ENCODE results near the gene MAP4K3.

The MAP4K3 gene

DNA sequence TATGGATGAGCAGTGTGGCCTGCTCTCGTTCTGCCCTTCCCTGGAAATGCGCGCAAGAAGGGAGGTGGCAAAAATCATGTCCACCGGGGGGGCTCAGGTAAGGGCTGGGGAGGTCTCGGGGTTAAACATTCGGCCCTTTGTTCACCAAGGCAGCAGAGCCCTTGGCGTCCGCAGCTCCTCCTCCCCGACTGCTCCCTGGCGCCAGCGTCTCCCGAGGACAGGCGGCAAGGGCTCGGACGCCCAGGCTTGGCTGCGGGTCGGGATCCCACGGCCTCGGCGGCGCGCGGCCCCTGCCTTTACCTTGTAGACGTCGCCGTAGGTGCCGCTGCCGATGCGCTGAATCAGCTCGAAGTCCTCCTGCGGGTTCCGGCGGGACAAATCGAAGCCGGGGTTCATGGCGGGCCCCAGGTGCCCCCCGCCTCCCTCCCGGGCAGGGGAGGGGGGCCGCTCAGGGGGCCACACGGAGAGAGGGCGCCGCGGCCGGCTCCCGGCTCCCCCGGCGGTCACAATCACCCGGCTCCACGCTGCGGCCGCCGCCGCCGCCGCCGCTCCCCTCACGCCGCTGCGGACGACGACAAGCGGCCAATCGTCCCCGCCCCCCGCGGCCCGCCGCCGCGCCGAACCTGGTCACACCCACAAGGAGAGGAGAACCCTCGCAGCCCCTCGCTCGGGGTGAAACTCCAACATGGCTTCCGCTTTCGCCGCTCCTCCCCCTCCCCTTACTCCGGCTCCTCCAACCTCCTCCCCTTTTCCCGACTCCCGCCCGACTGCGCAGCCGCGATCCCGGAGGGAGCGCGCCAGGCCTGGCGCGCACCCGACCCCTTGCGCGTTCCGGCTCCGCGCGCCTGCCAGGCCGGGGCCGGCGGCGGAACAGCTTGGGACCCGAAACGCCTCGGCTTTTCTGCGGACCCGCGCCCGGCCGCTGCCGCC, at the start of gene MAP4K3:
MAP4K3 (minus strand) TSS at position 694 of the 930 bp plus-strand sequence; CDS start at position 396, 298 bp downstream.
- peak; percentile 81 to 85 for DNase-seq

DNA sequence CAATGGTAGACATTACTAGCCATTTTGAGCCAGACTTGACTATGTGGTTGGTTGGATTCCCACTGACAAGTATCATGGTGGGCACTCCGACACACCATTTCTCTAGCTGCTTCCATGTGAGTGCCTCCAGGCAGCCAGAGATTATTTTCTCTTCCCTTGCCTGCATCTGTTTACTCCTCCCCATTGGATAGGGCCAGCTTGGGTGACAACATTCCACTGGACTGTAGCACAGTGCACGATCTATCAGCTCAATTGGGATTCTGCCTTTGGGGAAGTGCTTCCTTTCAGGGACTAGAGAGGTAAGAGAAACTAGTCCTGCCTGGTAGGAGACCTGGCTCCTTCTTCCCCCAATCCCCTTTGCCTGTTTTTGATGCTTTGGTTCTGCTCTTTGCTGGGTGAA, 49.0 kb upstream of the MAP4K3 start:
- DNase-seq = no peak

DNA sequence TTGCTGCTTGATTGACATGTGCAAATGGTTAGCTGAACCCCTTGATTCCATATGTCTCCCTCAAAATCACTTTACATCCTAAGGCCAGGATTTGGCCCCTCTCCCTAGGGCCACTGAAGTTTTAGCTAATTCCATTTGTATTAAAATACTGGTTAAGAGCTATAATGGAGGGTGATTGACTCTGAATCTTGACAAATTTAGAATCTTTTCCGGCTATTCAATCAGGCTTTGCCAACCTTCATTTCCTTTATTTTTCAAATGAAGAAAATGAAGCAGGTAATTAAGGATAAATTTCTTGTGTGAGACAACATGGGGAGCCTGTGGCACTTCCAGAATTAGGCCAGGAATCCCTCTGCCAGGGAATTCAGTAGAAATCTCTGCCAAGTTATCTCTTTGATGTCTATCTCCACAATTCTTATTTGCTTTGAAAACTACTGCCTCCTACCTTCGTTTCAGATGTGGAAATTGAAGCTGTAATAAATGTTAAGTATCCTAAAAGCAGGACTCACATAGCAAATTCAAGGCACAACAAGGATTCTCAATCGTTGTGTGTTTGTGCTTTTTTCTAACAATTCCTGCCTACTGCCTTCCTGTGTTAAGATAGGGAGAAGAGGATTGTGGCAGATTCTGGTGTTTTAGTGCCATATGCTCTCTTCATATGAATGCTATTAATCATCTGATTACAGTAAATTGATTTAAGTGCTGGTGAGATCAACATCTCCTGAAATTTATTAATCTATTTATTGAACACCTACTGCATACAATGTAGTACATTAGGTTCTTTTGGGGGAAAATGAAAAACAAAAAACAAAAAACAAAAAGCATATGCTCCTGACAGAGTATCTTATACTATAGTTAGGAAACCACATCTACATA, 47.8 kb upstream of the MAP4K3 start:
- DNase-seq = no peak

DNA sequence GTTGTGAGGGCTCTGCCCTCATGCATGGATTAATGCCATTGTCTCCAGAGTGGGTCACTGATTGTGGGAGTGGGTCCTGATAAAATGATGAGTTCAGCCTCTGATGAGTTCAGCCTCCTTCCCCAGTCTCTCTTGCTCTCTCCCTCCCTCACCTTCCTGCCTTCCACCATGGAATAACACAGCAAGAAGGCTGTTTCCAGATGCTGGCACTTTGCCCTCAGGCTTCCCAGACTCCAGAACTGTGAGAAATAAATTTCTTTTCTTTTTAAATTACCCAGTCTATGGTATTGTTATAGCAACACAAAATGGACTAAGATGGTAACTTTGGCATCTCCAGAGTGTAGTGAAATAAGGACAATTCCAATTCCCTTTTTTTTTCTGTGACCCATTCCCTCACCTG, 47.1 kb upstream of the MAP4K3 start:
- DNase-seq = no peak

DNA sequence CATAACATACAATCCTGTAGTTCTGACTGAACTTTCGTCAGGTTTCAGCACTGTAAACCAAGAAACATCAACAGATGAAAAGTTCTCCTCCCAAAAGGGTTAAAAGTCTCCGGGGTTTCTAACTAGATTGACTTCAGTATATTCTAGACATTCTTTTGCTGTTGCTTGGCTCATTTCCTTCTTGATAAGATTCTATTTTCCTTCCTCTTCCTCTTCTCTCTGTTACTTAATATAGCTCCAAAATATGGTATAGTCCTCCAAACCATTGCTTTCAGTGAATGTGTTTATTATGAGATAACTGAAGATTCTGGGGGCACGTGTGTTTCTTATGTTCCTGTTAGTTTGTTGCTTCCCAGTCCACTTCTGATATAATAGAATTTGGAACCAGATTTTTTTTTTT, 46.4 kb upstream of the MAP4K3 start:
- DNase-seq = no peak

DNA sequence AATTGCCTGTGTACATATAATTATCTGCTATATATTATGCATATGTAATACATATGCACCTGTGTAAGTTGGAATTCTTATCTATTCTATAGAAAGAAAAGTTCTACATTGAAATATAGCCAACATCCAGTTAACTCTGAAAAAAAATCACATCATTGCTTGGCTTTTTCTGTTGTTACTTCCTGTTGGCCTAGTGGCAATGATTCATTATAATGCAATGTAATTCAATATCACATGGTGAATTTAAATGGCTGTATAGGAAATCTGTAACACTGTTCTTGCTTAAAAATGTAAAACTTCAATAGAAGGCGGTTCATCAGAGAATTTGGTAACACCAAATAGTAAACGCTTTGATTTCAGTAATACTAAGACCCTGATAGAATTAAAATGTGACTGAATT, 44.5 kb upstream of the MAP4K3 start:
- no peak for DNase-seq

DNA sequence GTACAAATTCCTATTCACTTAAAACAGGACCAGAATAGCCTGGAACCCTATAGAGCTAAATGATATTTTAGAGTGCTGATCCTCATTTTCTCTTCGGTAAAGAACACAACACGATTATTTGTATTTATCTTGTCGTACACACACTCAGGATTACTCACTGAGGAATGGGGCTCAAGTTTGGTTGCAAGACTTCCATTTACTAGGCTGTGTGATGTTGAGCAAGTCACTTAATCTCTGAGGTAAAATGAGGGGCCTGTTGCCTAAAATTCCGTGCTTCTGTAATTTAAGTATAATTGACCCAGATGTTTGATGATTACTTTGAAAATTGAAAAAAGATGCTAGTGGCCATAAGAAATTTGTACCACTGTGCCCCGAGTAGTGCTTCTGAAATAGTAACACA, 42.6 kb upstream of the MAP4K3 start:
- no peak for DNase-seq

DNA sequence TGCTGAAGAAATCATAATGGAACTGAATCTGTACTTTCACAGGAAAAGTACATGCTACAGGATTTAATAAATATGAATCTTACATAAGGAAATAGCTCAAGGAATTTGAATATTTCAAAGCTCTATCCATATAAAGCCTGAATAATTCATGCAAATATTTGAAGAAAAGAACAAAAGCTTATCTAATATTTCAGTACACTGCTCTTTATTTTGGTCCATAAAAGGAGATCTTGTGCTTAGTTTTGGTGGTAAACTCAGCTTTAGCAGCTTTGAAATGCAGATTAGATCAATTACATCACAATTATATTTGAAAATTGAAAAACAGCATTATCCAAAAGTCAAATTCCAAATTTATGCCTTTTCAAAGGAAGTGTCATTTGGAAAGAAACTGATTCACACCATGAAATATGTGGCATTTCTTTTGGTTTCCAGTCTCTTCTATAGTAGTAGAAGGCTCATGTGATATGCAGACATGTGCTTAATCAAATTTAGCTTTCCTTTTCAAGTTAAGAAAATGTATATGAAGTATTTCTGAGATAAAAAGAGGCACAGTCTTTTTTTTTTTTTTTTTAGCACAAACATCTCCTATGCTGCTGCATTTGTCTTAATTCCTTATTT, 42.1 kb upstream of the MAP4K3 start:
- no peak for DNase-seq

DNA sequence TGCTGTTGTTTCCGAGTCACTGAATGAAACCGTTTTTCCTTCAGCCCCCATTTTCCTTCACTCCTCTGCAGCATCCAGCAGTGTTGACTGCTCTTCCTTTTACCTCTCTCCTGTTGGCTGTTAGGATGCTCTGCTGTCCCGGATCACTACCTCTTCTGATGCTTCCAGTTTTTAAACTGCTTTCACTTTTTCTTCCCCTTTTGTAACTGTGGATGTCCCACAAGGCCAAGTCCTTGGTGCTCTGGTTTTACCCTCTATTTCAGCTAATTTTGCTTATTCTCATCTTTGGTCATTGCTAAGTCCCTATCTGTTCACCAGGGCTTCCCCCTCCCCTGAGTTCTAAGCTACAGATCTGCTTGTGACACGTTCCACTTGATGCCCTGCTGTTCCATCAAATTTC, 39.4 kb upstream of the MAP4K3 start:
- DNase-seq = no peak

DNA sequence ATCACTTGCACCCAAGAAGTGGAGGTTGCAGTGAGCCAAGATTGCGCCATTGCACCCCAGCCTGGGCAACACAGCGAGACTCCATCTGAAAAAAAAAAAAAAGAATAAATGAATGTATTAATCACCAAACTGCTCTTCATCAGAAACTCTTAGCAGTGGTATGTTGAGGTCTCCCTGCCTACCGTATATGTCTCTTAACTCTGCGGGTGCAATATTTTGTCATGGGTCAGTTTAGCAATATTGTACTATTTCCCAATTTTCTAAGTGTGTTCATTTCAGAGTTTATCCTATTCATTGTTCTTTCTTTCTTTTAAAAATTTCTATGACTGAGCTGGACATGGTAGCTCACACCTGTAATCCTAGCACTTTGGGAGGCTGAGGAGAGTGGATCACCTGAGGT, 37.9 kb upstream of the MAP4K3 start:
- no peak for DNase-seq

DNA sequence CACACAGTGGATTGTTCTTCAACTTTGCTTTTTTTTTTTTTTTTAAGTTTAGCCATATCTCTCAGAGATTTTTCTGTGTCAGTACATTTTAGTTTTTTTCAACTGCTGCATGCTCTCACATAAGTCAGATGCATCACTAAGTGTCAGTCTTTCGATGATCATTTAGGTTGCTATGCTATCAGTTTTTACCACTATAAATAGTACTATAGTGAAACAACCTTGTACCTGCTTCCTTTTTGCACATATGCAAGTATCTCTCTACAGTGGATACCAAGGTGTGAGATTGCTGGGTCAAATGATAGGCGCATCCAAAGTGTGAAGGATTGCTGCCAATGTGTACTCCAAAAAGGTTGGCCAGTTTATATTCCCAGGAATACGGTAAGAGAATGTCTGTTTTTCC, 33.5 kb upstream of the MAP4K3 start:
- no peak for DNase-seq

DNA sequence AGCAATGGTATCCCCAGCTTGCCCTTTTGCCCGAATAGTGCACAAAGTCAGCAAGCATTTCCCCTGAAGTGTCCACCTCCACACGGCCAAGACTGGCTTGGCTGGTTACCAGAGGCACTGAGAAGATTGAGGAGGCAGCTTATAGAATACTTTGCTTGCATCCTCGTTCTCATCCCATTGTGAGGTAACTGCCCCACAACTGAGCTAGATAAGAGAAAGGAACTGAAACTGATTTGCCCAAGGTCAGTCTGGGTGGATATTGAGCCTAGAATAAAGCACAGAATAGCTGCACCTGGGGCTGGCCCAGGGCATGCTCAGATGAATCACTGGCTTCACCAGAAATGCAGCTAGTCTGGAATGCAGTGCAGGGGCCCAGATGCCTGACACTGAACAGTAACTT, 32.7 kb upstream of the MAP4K3 start:
- DNase-seq = peak in 1 of 2 donors; percentile 56

DNA sequence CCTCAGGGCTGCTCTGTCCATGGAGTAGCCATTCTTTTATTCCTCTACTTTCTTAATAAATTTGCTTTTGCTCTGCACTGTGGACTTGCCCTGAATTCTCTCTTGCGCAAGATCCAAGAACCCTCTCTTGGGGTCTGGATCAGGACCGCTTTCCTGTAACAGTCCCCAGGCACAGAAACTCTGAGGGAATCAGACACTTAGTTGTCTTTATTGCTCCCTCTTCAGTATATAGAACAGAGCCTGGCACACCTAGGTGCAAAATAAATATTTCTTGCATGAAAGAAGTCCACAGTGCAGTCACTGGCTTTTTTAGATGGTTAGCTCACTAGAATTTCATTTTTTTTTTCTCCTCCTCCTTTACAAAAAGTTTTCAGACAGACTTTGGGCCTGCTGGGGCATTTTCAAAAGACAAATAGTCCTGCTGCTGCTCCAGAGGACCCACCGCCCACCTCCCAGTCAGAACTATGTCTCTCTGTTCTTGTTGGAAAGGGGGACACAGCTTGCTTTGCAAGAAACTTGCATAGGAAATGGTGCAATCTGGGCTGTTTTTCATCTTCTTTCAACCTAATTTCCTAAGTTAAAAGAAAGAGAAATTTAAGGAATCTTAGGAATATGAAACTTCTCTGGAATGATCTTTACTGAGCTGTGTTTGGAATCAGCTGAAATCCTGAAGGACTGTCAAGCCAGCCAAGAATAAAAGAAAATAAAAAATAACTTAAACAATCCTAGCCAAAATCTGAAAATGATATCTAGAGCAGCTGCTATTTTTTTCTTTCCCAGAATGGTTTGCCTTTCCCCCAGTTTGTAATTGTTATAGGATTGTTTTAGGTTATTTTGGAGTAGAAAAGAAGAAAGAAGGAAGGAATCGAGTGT, 31.7 kb upstream of the MAP4K3 start:
- no peak for DNase-seq

DNA sequence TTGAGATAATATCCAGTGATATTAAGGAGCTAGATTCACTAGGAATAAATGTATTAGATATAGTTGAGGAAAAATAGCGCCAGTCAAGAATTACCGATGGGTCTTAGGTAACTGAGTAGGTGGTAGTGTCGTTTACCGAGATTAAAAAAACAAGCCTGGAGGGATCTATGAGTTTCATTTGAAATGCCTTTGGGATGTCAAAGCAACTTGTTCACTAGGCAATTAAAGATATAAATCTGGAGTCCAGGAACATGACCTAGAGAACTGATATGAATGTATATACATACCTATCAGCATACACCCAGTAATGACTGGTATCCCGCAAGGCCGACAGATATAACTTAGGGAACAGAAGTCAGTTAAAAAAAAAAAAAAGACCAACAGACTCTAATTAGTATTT, 29.2 kb upstream of the MAP4K3 start:
- no peak for DNase-seq

DNA sequence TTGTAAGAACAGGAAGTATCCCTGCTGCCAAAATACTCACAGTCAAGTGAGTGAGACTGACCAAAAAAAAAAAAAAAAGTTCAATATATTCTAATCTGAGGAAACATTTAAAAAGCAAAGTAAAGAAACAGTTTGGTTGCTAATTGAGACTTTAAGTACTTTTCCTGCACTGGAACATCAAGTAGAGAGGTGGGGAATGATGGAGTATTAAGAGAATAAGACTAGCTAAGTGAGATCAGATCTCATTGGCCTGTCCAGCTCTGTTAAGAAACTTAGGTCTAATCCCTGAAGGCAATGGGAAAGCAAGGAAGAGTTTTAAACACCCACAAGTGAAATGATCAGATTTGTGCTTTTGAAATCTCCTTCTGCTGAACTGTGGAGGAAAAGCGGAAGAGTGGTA, 27.8 kb upstream of the MAP4K3 start:
- DNase-seq = no peak

DNA sequence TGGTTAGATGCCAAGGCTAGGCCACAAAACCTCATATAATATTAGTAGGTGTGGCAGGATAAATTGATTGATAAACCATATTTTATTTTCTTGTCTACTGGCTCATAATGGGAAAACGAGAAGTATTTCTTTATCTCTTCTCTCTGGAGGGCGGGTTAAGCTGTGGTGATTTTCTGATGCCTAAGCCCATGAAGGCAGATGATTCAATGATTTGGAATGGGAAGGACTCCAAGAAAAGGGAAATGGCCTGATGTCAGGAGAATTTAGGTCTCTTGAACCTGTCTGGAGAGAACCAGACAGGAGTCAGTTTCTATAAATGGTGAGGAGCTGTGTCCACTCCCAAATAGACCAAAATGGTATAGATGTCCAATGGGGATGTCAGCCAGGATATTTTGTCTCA, 18.7 kb upstream of the MAP4K3 start:
- no peak for DNase-seq

DNA sequence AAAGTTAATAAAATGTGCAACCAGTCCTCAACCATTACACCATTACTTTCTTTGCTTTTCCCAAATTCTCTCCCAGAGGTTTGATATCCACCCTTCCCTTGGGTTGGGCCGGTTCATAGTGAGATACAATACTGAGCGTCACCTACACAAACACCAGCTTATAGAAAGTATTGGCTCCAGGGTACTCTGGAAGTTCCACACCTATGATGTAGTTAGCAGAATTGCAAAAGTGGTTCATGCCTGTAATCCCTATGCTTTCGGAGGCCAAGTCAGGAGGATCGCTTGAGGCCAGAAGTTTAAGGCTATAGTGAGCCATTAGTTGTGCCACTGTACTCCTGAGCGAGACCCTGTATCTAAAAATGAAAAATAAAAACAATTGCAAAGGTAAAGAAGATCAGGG, 15.3 kb upstream of the MAP4K3 start:
- DNase-seq = no peak

DNA sequence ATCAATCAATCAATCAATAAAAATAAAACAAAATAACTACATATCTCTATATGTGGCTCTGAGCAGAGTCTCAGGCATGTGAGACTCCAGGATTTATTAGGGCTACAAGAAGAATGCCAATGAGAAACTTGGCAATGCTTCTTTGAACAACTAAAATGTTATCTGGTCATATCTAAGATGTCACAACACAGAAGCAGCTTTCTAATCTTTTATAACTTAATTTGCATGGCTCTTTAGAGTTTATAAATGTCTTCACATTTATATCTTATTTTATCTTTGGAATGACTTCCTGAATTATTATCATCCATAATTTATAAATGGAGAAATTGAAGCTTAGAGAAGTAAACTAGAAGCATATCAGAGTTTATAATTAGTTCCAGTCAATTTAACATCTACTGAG, 14.9 kb upstream of the MAP4K3 start:
- no peak for DNase-seq

DNA sequence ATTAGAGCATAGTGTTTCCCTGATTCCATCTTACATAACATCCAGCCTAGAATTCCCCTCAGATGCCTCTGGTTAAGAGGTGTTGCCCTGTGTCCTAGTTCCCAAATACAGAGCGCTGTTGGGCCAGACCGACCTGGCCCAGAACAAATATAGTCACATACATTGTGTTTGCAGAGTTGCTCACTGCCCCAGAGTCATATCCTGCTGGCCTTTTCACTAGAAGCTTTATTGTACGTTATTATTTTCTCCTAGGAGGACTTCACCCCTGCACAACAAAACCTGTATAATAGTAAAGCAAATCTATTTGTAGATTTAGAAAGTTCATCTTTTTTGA, 11.1 kb upstream of the MAP4K3 start:
- no peak for DNase-seq

DNA sequence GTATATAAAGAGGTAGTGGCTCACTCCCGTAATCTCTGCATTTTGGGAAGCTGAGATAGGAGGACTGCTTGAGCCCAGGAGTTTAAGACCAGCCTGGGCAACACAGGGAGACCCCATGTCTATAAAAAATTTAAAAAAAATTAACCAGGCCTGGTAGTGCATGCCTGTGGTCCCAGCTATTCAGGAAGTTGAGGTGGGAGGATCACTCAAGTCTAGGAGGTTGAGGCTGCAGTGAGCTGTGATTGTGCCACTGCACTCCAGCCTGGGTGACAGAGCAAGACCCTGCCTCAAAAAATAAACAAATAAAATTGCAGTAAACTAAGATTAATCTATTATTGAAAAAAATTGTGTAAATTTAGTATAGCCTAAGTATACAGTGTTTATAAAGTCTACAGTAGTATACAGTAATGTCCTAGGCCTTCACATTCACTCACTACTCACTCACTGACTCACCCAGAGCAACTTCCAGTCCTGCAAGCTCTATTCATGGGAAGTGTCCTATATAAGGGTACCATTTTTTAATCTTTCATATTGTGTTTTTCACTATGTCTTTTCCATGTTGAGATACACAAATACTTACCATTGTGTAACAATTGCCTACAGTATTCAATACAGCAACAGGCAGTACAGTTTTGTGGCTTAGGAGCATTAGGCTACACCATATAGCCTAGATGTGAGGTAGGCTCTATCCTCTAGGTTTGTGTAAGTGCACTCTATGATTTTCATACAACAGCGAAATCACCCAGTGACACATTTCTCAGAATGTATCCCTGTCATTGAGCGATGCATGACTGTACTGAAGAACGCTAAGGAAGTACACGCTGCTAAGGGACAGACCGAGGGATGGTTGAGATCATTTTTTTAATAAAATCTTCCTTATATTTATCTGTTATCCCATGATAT, 10.4 kb upstream of the MAP4K3 start:
- no peak for DNase-seq

DNA sequence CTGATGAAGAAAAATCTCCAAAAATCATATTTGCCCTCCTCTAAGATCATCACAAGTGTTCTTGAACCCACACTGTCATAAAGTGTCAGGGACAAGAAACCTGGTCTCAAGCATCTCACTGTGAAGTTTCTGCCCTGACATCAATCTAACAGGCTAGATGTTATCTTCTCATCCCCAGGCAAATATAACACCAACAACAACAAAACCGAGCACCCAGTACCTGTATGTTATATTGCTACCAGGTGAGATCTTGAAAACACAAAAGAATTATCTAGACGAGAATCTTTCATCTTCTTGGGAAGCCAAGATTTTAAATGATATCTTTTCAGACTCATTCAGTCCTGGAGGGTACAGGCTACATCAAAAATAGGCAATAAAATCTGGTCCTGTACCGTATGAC, 8.8 kb upstream of the MAP4K3 start:
- no peak for DNase-seq

DNA sequence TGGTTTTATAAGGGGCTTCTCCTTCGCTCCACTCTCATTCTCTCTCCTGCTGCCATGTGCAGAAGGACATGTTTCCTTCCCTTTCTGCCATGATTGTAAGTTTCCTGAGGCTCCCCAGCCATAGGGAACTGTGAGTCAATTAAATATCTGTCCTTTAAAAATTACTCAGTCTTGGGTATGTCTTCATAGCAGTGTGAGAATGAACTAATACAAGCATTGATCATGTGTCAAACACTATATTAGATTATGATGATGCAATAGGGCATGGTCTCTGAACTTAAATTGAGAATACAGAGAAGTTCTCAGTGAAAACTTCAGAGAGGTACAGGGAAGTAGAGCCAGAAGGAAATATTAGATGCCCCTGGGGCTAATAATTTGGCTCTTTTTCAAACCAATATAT, 5.9 kb upstream of the MAP4K3 start:
- DNase-seq = no peak

All from CD4-positive, alpha-beta T cell treated with Interleukin-4 for 1 hour (primary cell).